ENCODE measurements around the gene FMN1.

FMN1 gene

DNA sequence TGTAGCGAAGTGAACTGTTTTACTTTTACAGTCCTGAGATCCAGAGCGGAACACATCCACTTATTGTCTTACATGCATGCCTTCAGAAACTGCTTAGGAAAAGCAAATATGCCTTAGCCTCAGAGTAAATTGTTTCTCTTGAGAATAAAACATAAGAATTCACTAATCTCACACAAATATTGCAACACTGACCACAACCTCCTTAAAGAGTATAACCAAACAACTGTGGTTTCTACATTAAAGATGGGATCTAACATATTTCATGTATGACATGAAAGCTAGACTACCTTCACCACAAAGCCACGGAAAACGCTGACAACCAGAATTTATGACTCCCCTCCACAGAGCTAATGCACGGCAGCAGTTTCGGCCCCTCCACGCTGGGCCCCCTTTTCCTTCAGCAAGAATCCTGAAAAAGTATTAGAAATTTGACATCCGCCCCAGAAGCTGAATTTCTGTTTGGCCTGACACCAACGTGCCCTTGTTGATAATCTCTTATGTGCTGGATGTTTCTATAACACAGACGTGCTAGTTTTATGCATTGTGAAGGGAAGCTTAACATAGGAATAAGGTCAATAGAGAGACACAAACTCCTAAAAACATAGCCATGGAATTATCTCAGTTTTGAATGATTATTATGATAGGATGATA lies 392.1 kb downstream of the FMN1 start:
- no peak for DNase-seq

DNA sequence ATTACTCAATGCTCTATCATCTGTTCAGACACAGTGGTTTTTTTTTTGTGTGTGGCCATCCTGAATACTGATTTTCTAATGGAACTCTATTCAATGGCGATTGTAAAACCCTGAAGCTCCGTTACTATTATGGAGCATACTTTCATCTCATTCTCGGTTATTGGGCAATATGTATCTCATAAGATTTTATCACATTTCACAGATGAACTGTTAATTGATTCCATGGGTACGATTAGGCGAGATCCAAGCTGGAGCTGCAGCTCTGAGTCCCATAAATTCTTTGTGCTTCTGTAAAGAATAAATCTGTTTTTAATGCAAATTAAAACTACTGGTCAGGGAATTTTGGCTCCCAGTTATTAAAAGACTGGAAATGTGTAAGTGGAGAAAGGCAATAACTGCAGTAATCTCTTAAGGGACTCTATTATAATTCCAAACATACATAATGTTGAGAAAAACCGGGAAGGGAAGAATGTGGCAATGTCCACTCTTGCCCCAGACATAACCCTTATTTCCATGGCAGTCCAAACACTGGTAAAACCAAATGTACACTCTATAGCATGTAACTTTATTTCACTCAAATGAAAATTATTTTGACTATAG lies 394.5 kb downstream of the FMN1 start:
- no peak for DNase-seq

DNA sequence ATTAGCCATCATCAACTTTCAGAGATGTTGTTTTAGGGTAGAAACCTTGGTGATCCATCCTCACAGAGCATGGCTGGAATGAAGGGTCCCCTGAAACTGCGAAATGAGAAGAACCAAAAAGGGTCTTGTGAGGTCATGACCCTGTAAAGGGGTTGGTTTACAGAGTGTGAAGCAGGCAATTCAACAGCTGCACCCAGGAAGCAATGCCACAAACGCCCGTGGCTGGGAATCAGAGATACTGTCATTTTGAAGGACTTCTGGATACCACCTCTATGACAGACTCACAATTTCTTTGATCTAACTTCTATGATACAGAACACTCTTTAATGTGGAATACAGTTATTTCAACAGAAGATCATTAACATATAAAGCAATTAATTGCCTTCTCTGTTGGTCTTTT lies 397.7 kb downstream of the FMN1 start:
- no peak for DNase-seq

DNA sequence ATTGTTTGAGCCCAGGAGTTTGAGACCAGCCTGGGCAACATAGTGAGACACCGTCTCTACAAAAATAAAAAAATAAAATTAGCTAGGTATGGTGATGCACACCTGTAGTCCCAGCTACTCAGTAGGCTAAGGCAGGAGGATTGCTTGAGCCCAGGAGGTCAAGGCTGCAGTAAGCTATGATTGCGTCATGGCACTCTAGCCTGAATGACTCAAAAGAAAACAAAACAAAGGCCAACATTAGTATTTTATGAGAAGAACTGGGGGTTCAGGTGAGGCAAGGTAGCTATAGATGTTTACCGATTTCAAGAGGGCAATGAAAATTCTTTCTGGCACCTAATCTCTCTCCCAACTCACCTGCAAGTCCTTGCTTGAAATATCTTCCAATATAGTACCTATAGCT lies 399.5 kb downstream of the FMN1 start:
- DNase-seq: no peak

DNA sequence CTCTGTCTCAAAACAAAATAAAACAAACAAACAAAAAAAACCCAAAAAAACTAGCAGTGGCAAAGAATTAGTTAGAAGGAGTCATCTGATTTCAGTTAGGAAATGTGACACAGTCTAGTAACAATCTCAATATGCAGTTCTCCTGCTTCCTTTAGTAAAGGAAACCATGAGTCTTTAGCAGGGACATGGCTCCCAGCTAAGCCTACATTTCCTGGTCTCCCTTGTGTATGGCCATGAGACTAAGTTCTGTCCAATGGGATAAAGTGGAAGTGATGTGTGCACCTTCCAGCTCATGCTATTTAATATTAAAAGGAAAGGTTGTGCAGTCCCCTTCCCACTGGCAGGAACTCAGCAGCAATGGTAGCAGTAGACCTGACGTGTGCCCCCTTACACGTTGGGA lies 402.1 kb downstream of the FMN1 start:
- no peak for DNase-seq

DNA sequence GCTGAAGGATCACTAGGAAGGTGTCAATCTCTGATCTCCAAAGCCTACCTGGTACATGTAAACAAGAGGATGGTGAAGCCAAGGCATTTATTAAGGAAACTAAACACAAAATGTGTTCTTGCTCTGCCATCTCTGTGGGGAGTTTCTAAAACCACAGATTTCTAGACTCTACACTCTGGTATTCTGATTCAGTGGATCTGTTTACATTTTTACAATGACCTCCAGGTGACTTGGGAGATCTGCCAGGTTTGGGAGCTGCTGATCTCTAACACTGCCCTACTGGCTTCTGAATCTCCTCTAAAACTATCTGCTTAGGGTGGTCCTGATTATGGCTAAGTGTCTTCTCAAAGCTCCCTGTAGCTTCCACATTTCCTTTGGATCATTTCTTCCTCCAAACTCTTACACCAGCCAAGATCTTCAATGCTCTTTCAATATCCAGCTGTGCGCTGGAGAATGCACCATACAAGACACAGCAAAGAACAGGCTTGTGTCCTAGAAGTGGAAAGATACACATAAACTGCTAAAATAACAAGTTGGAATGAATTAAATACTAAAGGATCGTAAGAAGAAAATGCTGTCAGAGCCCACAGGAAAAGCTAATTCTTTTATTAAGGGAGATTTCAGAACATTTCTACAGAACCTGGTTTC lies 404.0 kb downstream of the FMN1 start:
- DNase-seq: no peak

DNA sequence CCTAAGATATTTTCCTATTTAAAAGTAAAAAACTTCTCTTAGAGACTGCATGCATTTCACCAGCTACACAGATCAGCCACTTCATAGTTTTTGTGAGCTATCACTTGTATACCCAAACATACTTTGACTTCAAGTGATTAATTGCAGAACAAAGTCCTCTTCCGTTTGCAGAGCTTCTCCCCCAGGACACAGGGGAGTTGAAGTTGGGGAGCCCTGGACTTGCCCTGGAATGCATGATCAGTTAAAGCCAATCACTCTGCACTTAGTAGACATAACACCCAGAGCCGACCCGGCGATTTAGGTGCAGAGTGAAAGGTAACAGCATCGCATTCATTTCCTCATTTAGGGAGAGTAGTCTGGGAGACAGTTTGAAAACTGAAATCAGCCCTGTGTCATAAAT lies 406.6 kb downstream of the FMN1 start:
- DNase-seq: no peak

DNA sequence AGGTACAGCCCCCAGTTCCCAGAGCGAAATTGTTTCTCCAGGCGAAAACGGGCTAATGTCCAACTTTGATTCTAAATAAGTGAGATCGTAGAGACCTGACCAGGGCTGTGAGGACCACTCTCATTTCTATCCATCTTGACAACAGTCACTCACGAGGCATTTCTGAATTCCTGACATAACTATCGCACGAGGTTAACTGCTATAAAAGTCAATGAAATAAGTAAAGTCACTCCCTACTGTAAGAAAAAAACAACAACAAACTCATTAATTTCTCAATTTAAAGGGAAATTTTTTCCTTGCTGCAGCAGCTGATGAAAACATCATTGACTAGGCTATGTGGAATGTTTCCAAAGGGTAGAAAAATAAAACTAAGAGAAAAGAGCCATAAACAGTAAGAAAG lies 407.6 kb downstream of the FMN1 start:
- no peak for DNase-seq

DNA sequence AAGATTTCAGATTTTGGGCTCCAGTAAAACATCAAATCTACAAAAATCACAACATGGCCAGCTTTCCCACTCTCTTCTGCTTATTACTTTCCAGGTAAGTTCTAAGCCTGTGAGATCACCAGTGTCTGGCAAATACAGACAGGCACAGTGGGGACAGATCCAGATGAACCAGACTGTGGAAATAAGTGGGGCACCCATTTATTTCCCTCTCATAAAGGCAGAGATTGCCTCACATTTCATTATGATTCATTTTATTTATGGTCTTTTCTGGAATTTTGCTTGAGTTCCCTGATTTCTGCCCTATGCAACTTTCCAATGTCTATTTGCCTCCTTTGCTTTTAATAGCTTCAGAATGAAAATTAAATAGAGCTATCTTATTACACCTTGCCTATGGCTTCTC lies 409.9 kb downstream of the FMN1 start:
- no peak for DNase-seq

DNA sequence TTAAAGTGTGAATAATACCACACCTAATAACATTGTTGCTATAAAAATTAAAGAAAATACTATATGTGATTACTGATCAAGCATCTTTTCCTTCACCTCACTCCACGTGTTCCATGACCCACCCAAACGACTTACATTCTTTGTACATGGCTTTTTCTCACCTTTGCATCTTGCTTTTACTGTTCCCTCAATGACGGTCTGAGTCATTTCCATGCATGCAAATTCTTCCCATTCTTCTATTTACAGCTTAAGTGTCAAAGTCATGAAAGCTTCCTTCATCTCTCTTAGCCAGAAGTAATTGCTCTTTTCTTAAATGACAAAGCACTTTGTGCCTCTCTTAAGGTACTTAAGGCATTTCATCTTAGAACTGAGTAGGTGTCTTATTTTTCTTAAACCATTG lies 412.7 kb downstream of the FMN1 start:
- no peak for DNase-seq

DNA sequence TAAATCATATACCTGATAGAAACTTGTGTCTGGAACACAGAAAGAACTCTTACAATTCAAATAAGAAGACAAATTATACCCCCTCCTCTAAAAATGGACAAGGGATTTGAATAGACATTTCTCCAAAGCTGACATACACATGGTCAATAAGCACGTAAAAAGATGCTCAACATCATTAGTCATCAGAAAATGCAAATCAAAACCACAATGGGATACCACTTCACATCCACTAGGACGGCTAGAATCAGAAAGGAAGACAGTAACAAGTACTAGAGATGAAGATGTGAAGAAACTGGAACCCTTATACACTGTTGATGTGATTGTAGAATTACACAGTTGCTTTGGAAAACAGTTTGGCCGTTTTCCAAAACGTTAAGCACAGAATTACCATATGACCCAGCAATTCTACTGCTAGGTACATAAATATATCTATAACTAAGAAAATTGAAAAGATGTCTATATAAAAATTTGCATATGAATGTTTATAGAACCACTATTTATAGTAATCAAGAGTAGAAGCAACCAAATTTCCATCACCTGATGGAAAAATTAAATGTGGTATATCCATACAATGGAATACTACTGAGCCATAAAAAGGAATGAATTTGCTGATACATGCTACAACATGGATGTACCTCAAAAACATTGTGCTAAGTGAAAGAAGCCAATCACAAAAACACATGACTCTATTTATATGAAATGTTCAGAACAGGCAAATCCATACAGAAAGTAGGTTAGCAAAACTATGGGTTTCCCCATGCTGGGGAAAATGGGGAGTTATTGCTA lies 415.9 kb downstream of the FMN1 start:
- DNase-seq: no peak

DNA sequence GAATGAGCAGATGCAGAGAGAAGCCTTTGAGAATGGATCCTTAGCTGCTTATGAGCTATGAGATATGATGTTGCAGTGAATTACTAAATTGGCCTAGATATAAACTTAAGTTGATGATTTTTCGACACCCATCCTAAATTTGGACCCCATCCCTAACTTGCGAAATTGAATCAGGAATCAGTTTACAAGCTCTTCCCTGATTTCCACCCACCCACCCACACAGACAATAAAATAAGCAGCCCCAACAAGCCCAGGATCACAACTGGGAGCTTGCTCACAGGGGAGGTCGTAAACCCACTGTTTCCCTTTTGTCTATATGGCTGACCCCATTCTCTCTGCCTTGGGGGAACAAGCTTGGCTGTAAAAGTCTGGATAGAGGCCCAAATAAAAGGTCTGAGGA lies 419.4 kb downstream of the FMN1 start:
- DNase-seq: no peak

DNA sequence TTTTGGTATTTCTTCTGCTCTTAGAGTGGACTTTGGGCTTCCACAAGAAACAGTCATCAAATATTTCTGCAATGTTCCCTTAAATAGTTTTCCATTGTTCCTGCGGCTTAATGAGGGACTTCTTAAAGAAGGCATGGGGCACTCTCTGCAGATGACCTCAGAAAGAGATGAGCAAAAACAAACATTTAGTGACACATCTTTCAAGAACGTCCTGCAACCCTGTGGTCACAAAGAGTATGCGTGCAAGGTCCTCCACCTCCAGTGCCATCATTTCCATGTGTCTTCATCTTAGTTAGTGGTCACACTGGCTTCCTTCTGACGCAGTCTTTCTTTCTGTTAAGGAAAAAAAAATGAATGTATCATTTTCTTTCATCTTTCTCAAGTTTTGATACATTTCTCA lies 420.5 kb downstream of the FMN1 start:
- no peak for DNase-seq

DNA sequence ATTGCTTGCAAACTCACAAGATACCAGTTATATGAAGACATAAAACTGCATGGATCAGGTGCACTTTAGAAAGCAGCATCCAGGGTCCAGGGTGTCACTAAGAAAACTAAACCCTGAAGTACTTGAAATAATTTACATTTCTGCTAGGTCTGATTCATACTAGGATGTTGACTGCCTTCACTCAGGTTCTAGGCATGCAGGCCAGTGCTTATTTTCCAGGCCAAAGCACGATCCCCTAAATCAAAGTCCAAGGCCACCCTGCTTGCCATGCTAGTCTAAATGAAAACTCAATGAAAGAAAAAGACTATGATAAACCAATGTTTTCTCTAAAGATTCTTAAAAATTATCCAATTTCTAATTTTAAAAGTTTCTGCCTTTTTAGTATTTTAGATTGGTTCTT lies 427.3 kb downstream of the FMN1 start:
- DNase-seq: no peak

DNA sequence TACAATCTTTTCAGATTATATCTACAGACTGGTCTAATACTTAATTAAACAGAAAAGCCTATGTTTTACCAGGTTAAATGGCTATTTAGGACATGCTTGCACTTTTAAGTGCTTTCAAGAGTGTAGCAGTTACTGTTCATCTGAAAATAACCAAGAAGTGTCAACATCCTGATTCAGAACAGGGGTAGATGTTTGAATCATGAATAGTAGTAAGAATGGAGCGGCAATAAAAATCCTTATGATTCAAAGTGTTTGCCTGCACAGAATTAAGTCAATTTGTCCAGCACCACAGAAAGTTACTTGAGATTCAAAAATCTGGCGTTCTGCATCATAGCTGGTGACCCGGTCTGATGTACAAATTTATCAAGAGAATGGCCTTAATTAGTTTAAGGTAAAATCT lies 428.4 kb downstream of the FMN1 start:
- no peak for DNase-seq

DNA sequence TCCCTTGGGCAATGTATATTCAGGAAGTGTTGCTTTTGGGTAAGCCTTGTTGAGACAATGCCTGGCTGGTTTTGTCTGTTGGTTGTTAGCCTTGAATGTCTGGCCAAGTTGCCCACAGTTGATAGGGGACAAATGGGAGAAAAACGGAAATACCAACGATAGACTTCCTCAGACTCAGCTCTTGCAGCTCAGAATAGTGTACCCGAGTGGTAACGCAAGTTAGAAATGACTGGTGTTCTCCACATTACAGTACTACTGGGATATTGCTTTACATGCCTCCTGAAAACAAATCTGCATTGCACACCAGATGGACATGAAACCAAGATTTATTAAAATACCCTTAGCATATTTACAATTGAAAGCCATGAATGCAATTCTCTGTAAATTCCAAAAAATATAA lies 429.3 kb downstream of the FMN1 start:
- no peak for DNase-seq

DNA sequence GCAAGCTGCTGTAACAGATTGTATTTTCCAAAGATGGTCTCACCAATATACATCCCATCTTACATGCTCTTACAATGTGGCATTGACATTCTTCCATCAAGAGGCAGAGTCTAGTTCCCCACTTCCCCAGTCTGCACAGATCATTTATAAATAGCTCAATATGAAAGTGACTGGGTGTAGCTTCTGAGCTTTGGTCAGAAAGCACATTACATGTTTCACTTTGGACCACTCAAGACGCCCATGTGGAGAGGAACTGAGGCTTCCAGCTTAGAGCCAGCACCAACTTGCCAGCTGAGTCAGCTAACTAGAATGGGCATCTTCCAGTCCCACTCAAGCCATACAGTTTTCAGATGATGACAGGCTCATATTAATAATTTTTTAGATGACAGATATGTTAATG lies 431.2 kb downstream of the FMN1 start:
- DNase-seq: no peak

DNA sequence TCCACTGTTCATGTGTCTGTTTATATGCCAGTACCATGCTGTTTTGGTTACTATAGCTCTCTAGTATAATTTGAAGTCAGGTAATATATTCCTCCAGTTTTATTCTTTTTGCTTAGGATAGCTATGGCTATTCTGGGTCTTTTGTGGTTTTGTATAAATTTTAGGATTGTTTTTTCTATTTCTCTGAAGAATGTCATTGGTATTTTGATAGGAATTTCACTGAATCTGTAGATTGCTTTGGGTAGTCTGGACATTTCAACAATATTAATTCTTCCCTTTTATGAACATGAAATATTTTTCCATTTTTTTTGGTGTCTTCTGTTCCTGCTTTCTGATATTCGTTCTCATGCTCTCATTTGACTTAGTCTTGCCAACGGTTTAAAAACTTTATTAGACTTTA lies 437.1 kb downstream of the FMN1 start:
- no peak for DNase-seq

DNA sequence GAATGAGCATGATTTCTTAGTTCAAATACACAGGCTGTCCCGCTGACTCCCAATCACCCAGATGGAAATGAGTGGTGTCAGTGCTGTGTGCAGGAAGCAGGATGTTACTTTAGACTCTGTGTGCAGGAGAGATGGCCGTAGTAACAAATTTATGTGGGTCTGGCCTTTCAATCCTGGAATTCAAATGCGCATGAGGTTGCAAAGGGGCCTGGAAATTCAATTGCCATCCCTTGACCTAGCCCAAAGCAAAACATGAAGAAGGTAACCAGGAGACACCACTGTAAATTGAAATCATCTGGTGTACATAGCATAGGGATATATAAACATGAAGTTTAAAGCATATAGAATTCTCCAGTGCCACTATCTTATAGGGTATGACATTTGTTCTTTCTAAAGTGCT lies 443.5 kb downstream of the FMN1 start:
- DNase-seq: no peak

DNA sequence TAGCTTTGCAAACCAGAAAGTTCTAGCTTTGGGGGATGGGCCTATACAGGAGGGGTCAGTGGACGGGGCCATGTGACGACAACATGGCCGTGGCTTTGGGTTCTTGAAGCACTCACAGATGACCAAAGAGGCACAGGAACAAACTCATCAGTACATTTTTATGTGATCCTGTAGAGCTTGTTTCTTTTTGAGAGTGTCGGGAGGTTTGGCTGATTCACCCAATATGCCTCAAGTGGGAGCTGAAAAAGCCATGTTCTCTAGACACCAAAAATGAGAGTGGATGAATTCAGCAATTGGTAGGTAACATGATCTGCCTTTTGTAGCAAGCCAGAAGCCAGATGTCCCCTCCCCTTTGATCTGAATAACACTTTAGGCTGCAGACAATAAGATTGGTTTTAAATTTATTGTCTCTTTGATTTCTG lies 446.6 kb downstream of the FMN1 start:
- no peak for DNase-seq

DNA sequence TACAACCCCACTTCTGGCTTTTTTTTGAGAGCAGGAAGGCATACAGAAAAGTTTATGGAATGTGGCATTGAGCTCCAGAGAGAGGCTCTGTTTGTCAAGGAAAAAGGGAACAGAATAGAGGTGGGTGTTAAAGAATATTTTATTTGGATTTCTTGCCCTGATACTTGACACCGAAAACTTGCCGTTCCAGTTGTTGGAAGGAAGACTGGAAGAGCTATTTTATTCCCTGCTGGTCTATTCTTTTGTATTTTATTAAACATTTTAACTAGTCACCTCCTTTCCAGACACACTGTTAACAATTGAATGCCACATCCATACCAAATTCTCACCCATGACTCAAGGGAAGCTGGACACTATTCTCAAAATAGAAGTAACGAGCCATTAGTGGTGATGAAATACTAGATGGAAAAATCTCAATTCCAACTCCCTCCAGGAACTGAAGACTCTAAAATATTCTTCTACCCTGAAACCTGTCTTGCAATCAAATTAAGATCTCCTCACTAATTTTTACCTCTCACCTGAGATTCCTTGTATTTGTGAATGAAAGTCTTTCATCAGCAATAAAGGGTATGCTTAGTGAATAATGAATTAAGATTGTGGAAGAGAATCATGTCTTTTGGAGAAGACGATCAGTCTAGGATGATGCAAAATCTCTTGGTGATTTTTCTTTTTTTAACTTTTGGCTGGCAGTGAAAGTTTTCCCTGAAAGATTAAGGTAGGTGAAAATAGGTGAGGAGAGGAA lies 448.2 kb downstream of the FMN1 start:
- DNase-seq: no peak

DNA sequence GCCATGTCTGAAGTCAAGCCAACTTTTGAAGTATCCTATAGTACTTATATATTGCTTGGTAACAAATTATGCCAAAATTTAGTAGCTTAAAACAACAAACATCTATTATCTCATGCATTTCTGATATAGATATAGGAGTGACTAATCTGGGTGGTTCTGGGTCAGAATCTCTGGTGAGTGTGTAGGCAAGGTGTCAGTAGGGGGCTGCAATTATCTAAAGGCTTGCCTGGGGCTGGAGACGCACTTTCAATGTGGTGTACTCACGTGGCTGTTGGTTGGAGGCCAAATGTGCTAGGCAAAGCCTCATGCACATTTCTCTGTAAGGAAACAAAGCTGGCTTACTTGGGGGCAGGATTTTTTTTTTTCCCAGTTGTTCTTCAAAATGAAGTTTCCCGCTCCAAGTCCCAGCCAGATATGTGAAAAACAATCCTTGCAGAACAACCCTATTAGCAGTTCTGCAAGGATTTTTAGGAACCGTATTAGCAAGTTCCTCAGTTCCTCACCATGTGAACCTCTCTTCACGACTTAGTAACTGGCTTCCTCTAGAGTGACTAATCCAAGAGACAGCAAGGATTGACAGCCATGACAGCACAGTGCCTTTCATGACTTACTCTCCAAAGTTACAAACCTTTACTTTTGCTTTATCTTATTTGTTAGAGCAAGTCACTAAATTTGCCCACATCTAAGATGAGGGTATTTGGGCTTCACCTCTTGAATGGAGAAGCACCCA lies 450.9 kb downstream of the FMN1 start:
- no peak for DNase-seq

Data from effector CD4-positive, alpha-beta T cell (primary cell).